Neural cell (in vitro differentiated cells): ENCODE results near the gene SNRPD2. TPM values are rescaled to one million over a fixed set of nuclear protein-coding genes. Genes with fewer than 3 reads are reported as not detected.

Experiments used
- H2AFZ ChIP-seq: fragments of 200-600, 300-800 bp; sonication (generic), shearing (Covaris generic); 2 replicates; pipeline ENCODE4 v1.6.0; 2014; ENCODE audit warnings: low read depth, mild to moderate bottlenecking, antibody characterized with exemption, low read length, moderate library complexity
- H3F3A ChIP-seq: fragments of 200-600 bp; shearing (Covaris generic); 2 replicates; pipeline ENCODE4 v1.6.1; 2016; ENCODE audit warnings: mild to moderate bottlenecking, moderate library complexity, mixed read lengths, antibody characterized with exemption, low read length; ENCODE audit not compliant: insufficient read depth, poor library complexity, severe bottlenecking
- H3K27ac ChIP-seq: fragments of 200-600, 300-800 bp; sonication (generic), shearing (Covaris generic); 2 replicates; pipeline ENCODE4 v1.5.1; 2014; ENCODE audit warnings: mild to moderate bottlenecking, low read length, moderate library complexity
- H3K27me3 ChIP-seq: fragments of 300-800, 200-600 bp; sonication (generic), shearing (Covaris generic); 2 replicates; pipeline ENCODE4 v1.6.0; 2014; ENCODE audit warnings: mild to moderate bottlenecking, low read depth, low read length, moderate library complexity; ENCODE audit not compliant: insufficient read depth
- H3K36me3 ChIP-seq: fragments of 300-800, 200-600 bp; sonication (generic), shearing (Covaris generic); 2 replicates; pipeline ENCODE4 v1.5.1; 2014; ENCODE audit warnings: mild to moderate bottlenecking, antibody characterized with exemption, low read length, moderate library complexity; ENCODE audit not compliant: insufficient read depth
- H3K4me2 ChIP-seq: fragments of 300-800, 200-600 bp; sonication (generic), shearing (Covaris generic); 2 replicates; pipeline ENCODE4 v1.6.0; 2014; ENCODE audit warnings: mild to moderate bottlenecking, low read length
- H3K4me3 ChIP-seq: fragments of 300-800, 200-600 bp; sonication (generic), shearing (Covaris generic); 2 replicates; pipeline ENCODE4 v1.5.1; 2014; ENCODE audit warnings: mild to moderate bottlenecking, low read length, moderate library complexity
- H3K79me2 ChIP-seq: fragments of 200-600 bp; shearing (Covaris generic); replicated peaks from 2 replicates; pipeline ENCODE4 v1.6.0; 2014; ENCODE audit warnings: mild to moderate bottlenecking, low read length, moderate library complexity; ENCODE audit not compliant: insufficient read depth
- H3K9ac ChIP-seq: fragments of 300-800, 200-600 bp; sonication (generic), shearing (Covaris generic); 2 replicates; pipeline ENCODE4 v1.6.1; 2016; ENCODE audit warnings: mild to moderate bottlenecking, low read length, mixed read lengths
- H3K9me2 ChIP-seq: fragments of 200-600 bp; shearing (Covaris generic); 2 replicates; pipeline ENCODE4 v1.6.1; 2016; ENCODE audit warnings: mild to moderate bottlenecking, low read length, mixed read lengths; ENCODE audit not compliant: insufficient read depth
- H3K9me3 ChIP-seq: fragments of 200-600, 300-800 bp; sonication (generic), shearing (Covaris generic); 2 replicates; pipeline ENCODE4 v1.6.1; 2016; ENCODE audit warnings: mild to moderate bottlenecking, mixed run types, low read length, moderate library complexity, mixed read lengths
- H4K20me1 ChIP-seq: fragments of 200-600 bp; shearing (Covaris generic); 2 replicates; pipeline ENCODE4 v1.6.1; 2016; ENCODE audit warnings: mild to moderate bottlenecking, mixed run types; ENCODE audit not compliant: insufficient read depth
- CTCF ChIP-seq: fragments of 450-650 bp; IDR thresholded peaks from 2 replicates; pipeline ENCODE4 v1.5.1; 2014; ENCODE audit warnings: antibody characterized with exemption, mild to moderate bottlenecking, moderate library complexity; ENCODE audit not compliant: poor library complexity, severe bottlenecking
- EP300 ChIP-seq: fragments of 450-650 bp; conservative IDR thresholded peaks from 2 replicates; pipeline ENCODE4 v1.6.1; 2014; ENCODE audit warnings: antibody characterized with exemption, mild to moderate bottlenecking, moderate library complexity; ENCODE audit not compliant: poor library complexity, severe bottlenecking
- EZH2 ChIP-seq: fragments of 200-600, 300-800 bp; shearing (Covaris generic), sonication (generic); IDR thresholded peaks from 2 replicates; pipeline ENCODE4 v1.6.1; 2014; ENCODE audit warnings: antibody characterized with exemption, low read length, borderline replicate concordance, mild to moderate bottlenecking; ENCODE audit not compliant: insufficient read depth, poor library complexity, severe bottlenecking
- MXI1 ChIP-seq: fragments of 450-650 bp; conservative IDR thresholded peaks from 2 replicates; pipeline ENCODE4 v1.6.1; 2014; ENCODE audit warnings: antibody characterized with exemption, mild to moderate bottlenecking; ENCODE audit not compliant: poor library complexity, severe bottlenecking
- POLR2AphosphoS5 ChIP-seq: IDR thresholded peaks from 2 replicates; pipeline ENCODE4 v1.6.1; 2012
- RAD21 ChIP-seq: fragments of 450-650 bp; conservative IDR thresholded peaks from 2 replicates; pipeline ENCODE4 v1.6.1; 2014; ENCODE audit warnings: antibody characterized with exemption, mild to moderate bottlenecking, moderate library complexity
- REST ChIP-seq: IDR thresholded peaks from 2 replicates; pipeline ENCODE4 v1.6.1; 2012; ENCODE audit warnings: borderline replicate concordance
- SMC3 ChIP-seq: fragments of 450-650 bp; conservative IDR thresholded peaks from 2 replicates; pipeline ENCODE4 v1.6.1; 2014; ENCODE audit warnings: antibody characterized with exemption, mild to moderate bottlenecking, moderate library complexity; ENCODE audit not compliant: poor library complexity
- TAF1 ChIP-seq: IDR thresholded peaks from 2 replicates; pipeline ENCODE4 v1.6.1; 2012; ENCODE audit warnings: low read depth
- polyA plus RNA-seq: library from polyadenylated mRNA; depleted of rRNA; stranded (reverse); fragments of >200 nt; gene quantifications from 2 replicates; pipeline ENCODE4 v1.2.3, GENCODE V29; 2014

Gene SNRPD2
- polyA plus RNA-seq, 1 donor from 2014 or later = 372 TPM

- Histone ChIP-seq H3K36me3 (no peaks in the 10 kb centered on the region), H3K4me2 (no peak overlapping the region), H3K9me2 (no peaks in the 10 kb centered on the region), H3F3A (no peaks in the 10 kb centered on the region), H3K27me3 (peaks cover 10% of the 10 kb centered on the region), H3K27ac (no peak overlapping the region), H3K9me3 (no peaks in the 10 kb centered on the region), H3K79me2 (no peaks in the 10 kb centered on the region), H3K4me3 (peak overlapping the region; percentile 75), H3K9ac (peak overlapping the region; percentile 62), H2AFZ (no peak overlapping the region), H4K20me1 (no peaks in the 10 kb centered on the region)
- TF ChIP-seq SMC3 (no peak), EZH2 (no peak), EP300 (no peak), MXI1 (no peak), RAD21 (no peak), POLR2AphosphoS5 (no peak), TAF1 (no peak), REST (no peak), CTCF (no peak)
These were observed 47.6 kb downstream of the SNRPD2 start for GRCh38 chr19:45643927-45644771.

GRCh38 chr19:45643024-45643926, 48.5 kb downstream of the SNRPD2 start:
- Histone ChIP-seq H3K79me2 (no peaks in the 10 kb centered on the region), H2AFZ (no peak overlapping the region), H3K36me3 (no peaks in the 10 kb centered on the region), H3K4me2 (no peak overlapping the region), H3K9me3 (no peaks in the 10 kb centered on the region), H3K9me2 (no peaks in the 10 kb centered on the region), H3K4me3 (peak overlapping the region; percentile 75), H3K27me3 (peaks cover 10% of the 10 kb centered on the region), H4K20me1 (no peaks in the 10 kb centered on the region), H3K9ac (peak overlapping the region; percentile 24), H3F3A (no peaks in the 10 kb centered on the region), H3K27ac (no peak overlapping the region)
- TF ChIP-seq TAF1 (no peak), EZH2 (no peak), MXI1 (peak; percentile 42), REST (no peak), RAD21 (peak; percentile 93), CTCF (peak; percentile 96), EP300 (no peak), POLR2AphosphoS5 (no peak), SMC3 (peak; percentile 85)
